ENCODE measurements around the gene RAD51C. TPM values are rescaled to one million over a fixed set of nuclear protein-coding genes. Genes with fewer than 3 reads are reported as not detected.

The RAD51C gene
- total and polyA plus RNA-seq, 9 of the 15 experiments (the other 6 are each of a cell fraction or from before 2014, with no cell fraction given) = 93.9 to 341 (median 135) TPM

DNA sequence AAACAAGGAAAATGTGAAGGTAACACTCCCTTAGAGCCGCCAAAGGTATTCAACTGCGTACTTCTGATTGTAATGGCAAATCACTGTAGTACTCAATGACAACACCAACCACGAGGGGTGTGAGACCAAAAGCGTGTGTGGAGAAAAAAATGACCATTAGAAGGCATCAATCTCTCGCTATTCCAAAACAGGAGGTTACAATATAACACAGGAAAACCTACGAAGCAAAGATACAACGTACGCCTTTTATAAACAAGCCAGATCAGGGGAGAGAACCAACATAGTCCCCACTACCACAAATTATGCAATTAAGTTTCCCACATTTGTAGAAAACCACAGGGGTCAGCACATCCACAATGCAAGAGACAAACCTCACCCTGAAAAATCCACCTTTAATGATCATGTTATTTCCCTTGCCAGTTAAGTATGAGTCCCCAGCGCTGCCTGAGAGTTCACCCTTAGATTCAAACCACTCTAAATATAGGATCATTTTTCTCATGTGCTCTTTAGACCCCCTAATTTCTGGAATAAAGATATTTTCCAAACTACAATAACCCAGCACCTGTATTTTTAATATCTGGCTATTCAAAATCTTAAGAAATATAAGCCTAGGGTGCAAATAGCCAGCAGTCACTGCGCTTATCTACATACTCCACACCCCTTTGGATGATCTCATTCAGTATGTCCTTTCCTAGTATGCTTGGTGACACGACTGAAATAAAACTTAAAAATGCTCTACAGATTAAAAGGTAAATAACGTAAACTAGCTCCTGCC lies 13.0 kb upstream of the RAD51C start (continued):
- TF ChIP-seq, protein P1, sequence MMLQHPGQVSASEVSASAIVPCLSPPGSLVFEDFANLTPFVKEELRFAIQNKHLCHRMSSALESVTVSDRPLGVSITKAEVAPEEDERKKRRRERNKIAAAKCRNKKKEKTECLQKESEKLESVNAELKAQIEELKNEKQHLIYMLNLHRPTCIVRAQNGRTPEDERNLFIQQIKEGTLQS (IDR thresholded peaks at IDR 0.05) = peak; percentile 95
- TF ChIP-seq, protein P1 (CRISPR knock-in tag; conservative IDR thresholded peaks at IDR 0.05) = peak; percentile 89
- TF ChIP-seq MECOM (CRISPR knock-in tag; IDR thresholded peaks at IDR 0.05) (peak; percentile 85), GABPB2 (CRISPR knock-in tag; conservative IDR thresholded peaks at IDR 0.05) (peak; percentile 100), HDGF (IDR thresholded peaks at IDR 0.05) (no peak), FOS (IDR thresholded peaks at IDR 0.05; ENCODE audit: extremely low read depth, insufficient read length) (no peak), HNRNPUL1 (IDR thresholded peaks at IDR 0.05; ENCODE audit: low read length) (peak; percentile 100), RBM22 (IDR thresholded peaks at IDR 0.05; ENCODE audit: low read depth, low read length, poor library complexity, severe bottlenecking) (peak; percentile 96), RFX5 (IDR thresholded peaks at IDR 0.05; ENCODE audit: low read depth, low read length) (peak; percentile 50), FOXK2 (conservative IDR thresholded peaks at IDR 0.05 in 1 of 2, IDR thresholded peaks at IDR 0.05 in 1 of 2; ENCODE audit: low read depth in 2 of 2) (peak; percentile 97 to 99), PYGO2 (tag; IDR thresholded peaks at IDR 0.05) (peak; percentile 85), PURB (CRISPR knock-in tag; IDR thresholded peaks at IDR 0.05; ENCODE audit: low read depth) (no peak), BRF1 (IDR thresholded peaks at IDR 0.05; ENCODE audit: borderline replicate concordance, extremely low read depth, insufficient read length) (no peak), POLR2B (IDR thresholded peaks at IDR 0.05; ENCODE audit: low read depth, partially characterized antibody) (peak; percentile 100), PHF8 (IDR thresholded peaks at IDR 0.05; ENCODE audit: borderline replicate concordance, low read length) (peak; percentile 39; the same call in 1 of the 2 replicates), EZH2 (IDR thresholded peaks at IDR 0.05; ENCODE audit: borderline replicate concordance, low read depth, low read length) (no peak), CBX1 (IDR thresholded peaks at IDR 0.05; ENCODE audit: low read depth) (peak; percentile 100), ZNF12 (CRISPR knock-in tag; IDR thresholded peaks at IDR 0.05) (no peak; the same call in 1 of the 2 replicates), CXXC5 (CRISPR knock-in tag; IDR thresholded peaks at IDR 0.05) (peak; percentile 81), MAFF (IDR thresholded peaks at IDR 0.05; ENCODE audit: low read length) (peak; percentile 89), ZNF445 (CRISPR knock-in tag; IDR thresholded peaks at IDR 0.05; ENCODE audit: low read depth) (peak; percentile 100), L3MBTL2 (IDR thresholded peaks at IDR 0.05) (peak; percentile 37; the same call in 1 of the 2 replicates), POLR2AphosphoS5 (IDR thresholded peaks at IDR 0.05; ENCODE audit: control insufficient read depth, insufficient read depth, low read depth, low read length) (peak; percentile 100), ZFP30 (CRISPR knock-in tag; IDR thresholded peaks at IDR 0.05; ENCODE audit: borderline replicate concordance) (peak; percentile 99; the same call in 1 of the 2 replicates)
- TF ChIP-seq, protein P2, sequence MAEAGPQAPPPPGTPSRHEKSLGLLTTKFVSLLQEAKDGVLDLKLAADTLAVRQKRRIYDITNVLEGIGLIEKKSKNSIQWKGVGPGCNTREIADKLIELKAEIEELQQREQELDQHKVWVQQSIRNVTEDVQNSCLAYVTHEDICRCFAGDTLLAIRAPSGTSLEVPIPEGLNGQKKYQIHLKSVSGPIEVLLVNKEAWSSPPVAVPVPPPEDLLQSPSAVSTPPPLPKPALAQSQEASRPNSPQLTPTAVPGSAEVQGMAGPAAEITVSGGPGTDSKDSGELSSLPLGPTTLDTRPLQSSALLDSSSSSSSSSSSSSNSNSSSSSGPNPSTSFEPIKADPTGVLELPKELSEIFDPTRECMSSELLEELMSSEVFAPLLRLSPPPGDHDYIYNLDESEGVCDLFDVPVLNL (CRISPR knock-in tag; IDR thresholded peaks at IDR 0.05; ENCODE audit: low read depth) = no peak
- TF ChIP-seq, protein P3, sequence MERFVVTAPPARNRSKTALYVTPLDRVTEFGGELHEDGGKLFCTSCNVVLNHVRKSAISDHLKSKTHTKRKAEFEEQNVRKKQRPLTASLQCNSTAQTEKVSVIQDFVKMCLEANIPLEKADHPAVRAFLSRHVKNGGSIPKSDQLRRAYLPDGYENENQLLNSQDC (CRISPR knock-in tag; IDR thresholded peaks at IDR 0.05) = peak; percentile 100

Data from K562 (cell line).